ENCODE results near the gene PSRC1.

PSRC1 gene

GRCh38 chr1:109238382-109238781 lies 44.6 kb downstream of the PSRC1 start:
- TF ChIP-seq EZH2phosphoT487 (IDR thresholded peaks at IDR 0.05; ENCODE audit: low read depth) (no peak), CTCF (IDR thresholded peaks at IDR 0.05; ENCODE audit: low read depth, low read length) (no peak)
- H3K79me2 ChIP-seq (ENCODE audit: low read length) = no peaks in the 10 kb centered on the region
- no peak overlapping the region for H2AFZ ChIP-seq (ENCODE audit: low read depth, low read length)
- no peak overlapping the region for H3K4me3 ChIP-seq (ENCODE audit: low read length)
- no peaks in the 10 kb centered on the region for H3K9me3 ChIP-seq (ENCODE audit: insufficient read depth, low read length)
- no peak overlapping the region for H3K4me2 ChIP-seq (ENCODE audit: low read length)
- no peak overlapping the region for H3K27ac ChIP-seq (ENCODE audit: low read length)
- no peaks in the 10 kb centered on the region for H3K4me1 ChIP-seq (ENCODE audit: low read length)
- peaks cover 15% of the 10 kb centered on the region for H3K36me3 ChIP-seq (replicated peaks; ENCODE audit: low read depth, low read length)
- no peak overlapping the region for H3K9ac ChIP-seq (ENCODE audit: low read length)
- no peaks in the 10 kb centered on the region for H3K27me3 ChIP-seq (ENCODE audit: low read depth, low read length)
- no peaks in the 10 kb centered on the region for H4K20me1 ChIP-seq (ENCODE audit: insufficient read depth, low read length)

GRCh38 chr1:109237512-109237911 lies 45.4 kb downstream of the PSRC1 start:
- Histone ChIP-seq H4K20me1 (ENCODE audit: insufficient read depth, low read length) (no peaks in the 10 kb centered on the region), H3K4me1 (ENCODE audit: low read length) (no peaks in the 10 kb centered on the region), H3K9me3 (ENCODE audit: insufficient read depth, low read length) (no peaks in the 10 kb centered on the region), H3K27me3 (ENCODE audit: low read depth, low read length) (no peaks in the 10 kb centered on the region), H3K9ac (ENCODE audit: low read length) (no peak overlapping the region), H3K4me3 (ENCODE audit: low read length) (no peak overlapping the region), H3K36me3 (replicated peaks; ENCODE audit: low read depth, low read length) (peaks cover 15% of the 10 kb centered on the region), H2AFZ (ENCODE audit: low read depth, low read length) (no peak overlapping the region), H3K79me2 (ENCODE audit: low read length) (no peaks in the 10 kb centered on the region), H3K4me2 (ENCODE audit: low read length) (no peak overlapping the region), H3K27ac (ENCODE audit: low read length) (no peak overlapping the region)
- TF ChIP-seq EZH2phosphoT487 (IDR thresholded peaks at IDR 0.05; ENCODE audit: low read depth) (no peak), CTCF (IDR thresholded peaks at IDR 0.05; ENCODE audit: low read depth, low read length) (no peak)

GRCh38 chr1:109235137-109235536 lies 47.8 kb downstream of the PSRC1 start:
- TF ChIP-seq EZH2phosphoT487 (IDR thresholded peaks at IDR 0.05; ENCODE audit: low read depth) (no peak), CTCF (IDR thresholded peaks at IDR 0.05; ENCODE audit: low read depth, low read length) (no peak)
- H3K36me3 ChIP-seq (replicated peaks; ENCODE audit: low read depth, low read length) = peaks cover 19% of the 10 kb centered on the region
- no peaks in the 10 kb centered on the region for H4K20me1 ChIP-seq (ENCODE audit: insufficient read depth, low read length)
- H3K4me3 ChIP-seq (ENCODE audit: low read length) = no peak overlapping the region
- H3K79me2 ChIP-seq (ENCODE audit: low read length) = no peaks in the 10 kb centered on the region
- no peak overlapping the region for H3K9ac ChIP-seq (ENCODE audit: low read length)
- no peaks in the 10 kb centered on the region for H3K9me3 ChIP-seq (ENCODE audit: insufficient read depth, low read length)
- H2AFZ ChIP-seq (ENCODE audit: low read depth, low read length) = no peak overlapping the region
- no peaks in the 10 kb centered on the region for H3K27me3 ChIP-seq (ENCODE audit: low read depth, low read length)
- no peak overlapping the region for H3K4me2 ChIP-seq (ENCODE audit: low read length)
- no peak overlapping the region for H3K27ac ChIP-seq (ENCODE audit: low read length)
- H3K4me1 ChIP-seq (ENCODE audit: low read length) = no peaks in the 10 kb centered on the region

- Histone ChIP-seq H3K27ac (ENCODE audit: low read length) (no peak overlapping the region), H3K27me3 (ENCODE audit: low read depth, low read length) (no peaks in the 10 kb centered on the region), H4K20me1 (ENCODE audit: insufficient read depth, low read length) (no peaks in the 10 kb centered on the region), H3K9ac (ENCODE audit: low read length) (no peak overlapping the region), H2AFZ (ENCODE audit: low read depth, low read length) (no peak overlapping the region), H3K36me3 (replicated peaks; ENCODE audit: low read depth, low read length) (peaks cover 22% of the 10 kb centered on the region), H3K4me3 (ENCODE audit: low read length) (no peak overlapping the region), H3K4me2 (ENCODE audit: low read length) (no peak overlapping the region), H3K4me1 (ENCODE audit: low read length) (no peaks in the 10 kb centered on the region), H3K79me2 (ENCODE audit: low read length) (no peaks in the 10 kb centered on the region), H3K9me3 (ENCODE audit: insufficient read depth, low read length) (no peaks in the 10 kb centered on the region)
- TF ChIP-seq EZH2phosphoT487 (IDR thresholded peaks at IDR 0.05; ENCODE audit: low read depth) (no peak), CTCF (IDR thresholded peaks at IDR 0.05; ENCODE audit: low read depth, low read length) (no peak)
Observed at GRCh38 chr1:109231066-109231465, 51.9 kb downstream of the PSRC1 start.
